Osteoblast (primary cell): ENCODE results near the gene ZFHX3. TPM values are rescaled to one million over a fixed set of nuclear protein-coding genes. Genes with fewer than 3 reads are reported as not detected.

ENCODE experiments used
- DNase-seq: peaks from one replicate; pipeline ENCODE4 v3.0.0; 2011; ENCODE audit warnings: low spot score, mixed read lengths; ENCODE audit not compliant: insufficient read length; ENCODE audit errors: missing footprints
- H2AFZ ChIP-seq: 2 replicates; pipeline ENCODE4 v1.6.0; 2011; ENCODE audit warnings: mild to moderate bottlenecking, low read length
- H3K27ac ChIP-seq: 2 replicates; pipeline ENCODE4 v1.5.1; 2011; ENCODE audit warnings: mild to moderate bottlenecking, low read depth, low read length, moderate library complexity
- H3K27me3 ChIP-seq: 2 replicates; pipeline ENCODE4 v1.6.0; 2012; ENCODE audit warnings: mild to moderate bottlenecking, control low read depth, inconsistent platforms, low read length, moderate library complexity; ENCODE audit not compliant: insufficient read depth
- H3K36me3 ChIP-seq: 2 replicates; pipeline ENCODE4 v1.5.1; 2011; ENCODE audit warnings: mild to moderate bottlenecking, low read length, control low read depth, moderate library complexity; ENCODE audit not compliant: insufficient read depth
- H3K4me1 ChIP-seq: 2 replicates; pipeline ENCODE4 v1.5.1; 2011; ENCODE audit warnings: mild to moderate bottlenecking, low read length, control low read depth, moderate library complexity; ENCODE audit not compliant: insufficient read depth
- H3K4me2 ChIP-seq: 2 replicates; pipeline ENCODE4 v1.6.0; 2011; ENCODE audit warnings: mild to moderate bottlenecking, low read length; ENCODE audit not compliant: insufficient read depth
- H3K4me3 ChIP-seq: fragments of 200-600 bp; sonication (generic); 3 replicates; pipeline ENCODE4 v1.5.1; 2012; ENCODE audit warnings: mild to moderate bottlenecking, low read length, inconsistent platforms; ENCODE audit not compliant: insufficient read depth
- H3K79me2 ChIP-seq: 2 replicates; pipeline ENCODE4 v1.6.0; 2012; ENCODE audit warnings: mild to moderate bottlenecking, low read length, control low read depth, inconsistent platforms; ENCODE audit not compliant: insufficient read depth
- H3K9me3 ChIP-seq: 2 replicates; pipeline ENCODE4 v1.5.1; 2011; ENCODE audit warnings: low read depth, low read length, control low read depth
- H4K20me1 ChIP-seq: 2 replicates; pipeline ENCODE4 v1.6.0; 2012; ENCODE audit warnings: mild to moderate bottlenecking, low read length, control low read depth; ENCODE audit not compliant: insufficient read depth
- total RNA-seq: library from RNA; depleted of rRNA; stranded (reverse); fragments of >200 nt; gene quantifications from 2 replicates; pipeline ENCODE4 v1.2.3, GENCODE V29; 2012
- TF ChIP-seq, protein P1 (sequence below): IDR thresholded peaks from 2 replicates; pipeline ENCODE4 v1.5.1; 2011; ENCODE audit warnings: mild to moderate bottlenecking, low read depth, low read length, moderate library complexity; ENCODE audit errors: extremely low read depth

ZFHX3 gene
- total RNA-seq, 1 donor = 14.5 TPM

DNA sequence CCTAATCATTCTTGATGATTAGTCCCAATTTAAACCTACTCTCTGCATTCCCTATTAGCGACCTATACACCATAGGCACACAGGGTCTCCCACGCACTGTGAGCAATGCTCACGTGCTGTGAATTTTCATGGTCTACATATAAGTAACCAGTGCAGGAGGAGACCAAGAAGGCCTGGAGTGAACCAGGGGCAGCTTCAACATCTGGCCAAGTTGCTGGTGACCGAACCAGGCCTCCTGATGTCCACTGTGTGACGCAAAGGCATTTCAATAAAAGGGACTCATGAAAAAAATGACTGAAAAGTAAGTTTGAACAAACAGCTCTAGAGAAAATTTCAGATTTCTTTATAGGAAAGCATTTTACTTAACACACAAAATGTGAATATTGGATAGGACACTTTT lies 107.0 kb downstream of the ZFHX3 start:
- H3K4me3 ChIP-seq = no peak overlapping the region
- H3K27ac ChIP-seq = no peak overlapping the region
- peaks cover 10% of the 10 kb centered on the region for H3K4me1 ChIP-seq
- H3K79me2 ChIP-seq = peaks cover 87% of the 10 kb centered on the region
- peaks cover 44% of the 10 kb centered on the region for H4K20me1 ChIP-seq
- H2AFZ ChIP-seq = no peak overlapping the region
- H3K36me3 ChIP-seq = peaks cover 10% of the 10 kb centered on the region
- H3K4me2 ChIP-seq = no peak overlapping the region
- no peaks in the 10 kb centered on the region for H3K9me3 ChIP-seq
- TF ChIP-seq, protein P1, sequence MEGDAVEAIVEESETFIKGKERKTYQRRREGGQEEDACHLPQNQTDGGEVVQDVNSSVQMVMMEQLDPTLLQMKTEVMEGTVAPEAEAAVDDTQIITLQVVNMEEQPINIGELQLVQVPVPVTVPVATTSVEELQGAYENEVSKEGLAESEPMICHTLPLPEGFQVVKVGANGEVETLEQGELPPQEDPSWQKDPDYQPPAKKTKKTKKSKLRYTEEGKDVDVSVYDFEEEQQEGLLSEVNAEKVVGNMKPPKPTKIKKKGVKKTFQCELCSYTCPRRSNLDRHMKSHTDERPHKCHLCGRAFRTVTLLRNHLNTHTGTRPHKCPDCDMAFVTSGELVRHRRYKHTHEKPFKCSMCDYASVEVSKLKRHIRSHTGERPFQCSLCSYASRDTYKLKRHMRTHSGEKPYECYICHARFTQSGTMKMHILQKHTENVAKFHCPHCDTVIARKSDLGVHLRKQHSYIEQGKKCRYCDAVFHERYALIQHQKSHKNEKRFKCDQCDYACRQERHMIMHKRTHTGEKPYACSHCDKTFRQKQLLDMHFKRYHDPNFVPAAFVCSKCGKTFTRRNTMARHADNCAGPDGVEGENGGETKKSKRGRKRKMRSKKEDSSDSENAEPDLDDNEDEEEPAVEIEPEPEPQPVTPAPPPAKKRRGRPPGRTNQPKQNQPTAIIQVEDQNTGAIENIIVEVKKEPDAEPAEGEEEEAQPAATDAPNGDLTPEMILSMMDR = no peak
- no peak for DNase-seq
- H3K27me3 ChIP-seq = no peaks in the 10 kb centered on the region

DNA sequence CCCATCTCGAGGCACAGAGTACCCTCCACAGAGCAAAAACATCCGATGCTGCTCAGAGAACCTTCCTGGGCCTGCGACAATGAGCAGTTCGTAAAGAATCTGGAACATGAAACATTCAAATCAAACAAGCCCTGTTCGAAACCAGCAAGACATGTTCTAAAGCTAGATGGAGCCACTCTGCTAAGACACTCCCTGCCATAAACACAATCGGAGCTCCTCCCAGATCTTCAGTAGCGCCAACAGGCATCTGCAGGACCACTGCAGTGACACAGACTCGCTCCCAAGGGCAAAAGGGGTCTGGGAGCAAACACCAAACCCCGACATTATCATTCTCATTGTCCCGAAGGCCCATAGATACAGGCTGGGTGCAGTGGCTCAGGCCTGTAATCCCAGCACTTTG lies 108.7 kb downstream of the ZFHX3 start:
- peaks cover 20% of the 10 kb centered on the region for H3K4me1 ChIP-seq
- H3K4me2 ChIP-seq = peak overlapping the region; percentile 78
- H4K20me1 ChIP-seq = peaks cover 37% of the 10 kb centered on the region
- H3K27ac ChIP-seq = peak overlapping the region; percentile 93
- H3K79me2 ChIP-seq = peaks cover 87% of the 10 kb centered on the region
- DNase-seq = no peak
- no peaks in the 10 kb centered on the region for H3K9me3 ChIP-seq
- peak overlapping the region; percentile 27 for H2AFZ ChIP-seq
- peak overlapping the region; percentile 52 for H3K4me3 ChIP-seq
- H3K27me3 ChIP-seq = no peaks in the 10 kb centered on the region
- TF ChIP-seq, protein P1 = peak; percentile 27
- H3K36me3 ChIP-seq = peaks cover 6% of the 10 kb centered on the region

DNA sequence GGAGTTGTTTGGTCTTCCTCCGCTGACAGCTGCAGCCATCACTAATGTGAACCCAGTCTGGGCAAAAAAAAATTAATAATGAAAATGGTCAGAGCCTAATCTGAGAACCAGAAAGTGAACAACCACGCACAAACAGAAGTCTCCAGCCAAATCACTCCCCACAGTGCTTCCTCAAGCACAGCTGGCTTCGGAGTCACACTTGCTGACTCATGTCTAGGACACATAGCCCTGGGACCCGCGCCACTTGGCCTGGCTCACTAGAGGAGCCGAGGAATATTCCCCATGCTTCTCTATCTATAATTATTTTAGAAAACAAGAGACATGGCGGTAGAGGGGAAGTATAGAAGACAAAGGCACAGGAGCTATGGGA lies 109.1 kb downstream of the ZFHX3 start:
- H3K27me3 ChIP-seq = no peaks in the 10 kb centered on the region
- TF ChIP-seq, protein P1 = no peak
- peaks cover 87% of the 10 kb centered on the region for H3K79me2 ChIP-seq
- peak overlapping the region; percentile 93 for H3K27ac ChIP-seq
- H4K20me1 ChIP-seq = peaks cover 33% of the 10 kb centered on the region
- peak overlapping the region; percentile 52 for H3K4me3 ChIP-seq
- peak; percentile 94 for DNase-seq
- peak overlapping the region; percentile 78 for H3K4me2 ChIP-seq
- peaks cover 20% of the 10 kb centered on the region for H3K4me1 ChIP-seq
- H2AFZ ChIP-seq = peak overlapping the region; percentile 27
- peaks cover 6% of the 10 kb centered on the region for H3K36me3 ChIP-seq
- H3K9me3 ChIP-seq = no peaks in the 10 kb centered on the region

DNA sequence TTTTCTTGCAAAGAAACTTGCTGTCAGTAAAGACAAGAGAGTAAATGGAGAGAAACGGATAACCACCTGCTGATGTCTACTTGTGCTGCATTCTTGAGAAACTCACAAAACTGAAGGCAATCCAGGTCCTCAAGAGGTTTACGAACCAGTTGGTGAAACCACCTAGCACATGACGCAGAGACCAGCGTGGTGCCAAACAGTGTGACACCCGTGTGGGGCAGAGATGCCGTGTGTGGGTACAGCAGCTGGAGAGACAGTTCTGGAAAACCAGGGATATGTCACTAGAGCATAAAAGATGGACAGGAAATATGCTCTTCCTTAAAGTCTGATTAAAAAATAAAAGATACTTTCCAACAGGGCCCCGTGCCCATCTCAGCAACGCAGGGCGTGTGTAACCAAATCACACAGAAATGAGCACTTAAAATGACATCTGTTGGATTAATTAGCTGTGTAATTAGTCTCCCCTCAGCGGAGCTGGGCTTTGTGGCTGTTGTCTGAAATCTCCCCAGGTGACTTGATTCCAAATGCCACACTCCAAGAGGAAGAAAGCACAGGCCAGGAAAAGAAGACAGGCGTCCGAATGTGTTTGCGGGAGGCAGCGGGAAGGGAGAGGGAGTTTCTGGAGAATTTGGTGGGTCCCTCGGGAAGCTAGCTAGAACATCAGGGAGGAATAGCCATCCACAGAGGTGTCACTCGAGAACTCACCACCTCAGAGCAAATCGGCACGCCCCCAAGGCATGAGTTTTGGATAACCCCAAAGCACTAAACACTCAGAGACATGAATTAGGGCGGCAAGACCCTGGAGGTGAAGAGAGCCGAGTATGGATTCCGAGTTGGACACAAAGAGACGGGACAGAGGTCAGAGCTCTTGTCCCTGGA lies 109.8 kb downstream of the ZFHX3 start:
- no peak overlapping the region for H2AFZ ChIP-seq
- H3K4me2 ChIP-seq = peak overlapping the region; percentile 78
- peak; percentile 58 for DNase-seq
- H3K4me1 ChIP-seq = peaks cover 20% of the 10 kb centered on the region
- no peaks in the 10 kb centered on the region for H3K9me3 ChIP-seq
- no peaks in the 10 kb centered on the region for H3K27me3 ChIP-seq
- H4K20me1 ChIP-seq = peaks cover 31% of the 10 kb centered on the region
- H3K36me3 ChIP-seq = peaks cover 6% of the 10 kb centered on the region
- H3K27ac ChIP-seq = peak overlapping the region; percentile 93
- H3K79me2 ChIP-seq = peaks cover 84% of the 10 kb centered on the region
- TF ChIP-seq, protein P1 = no peak
- H3K4me3 ChIP-seq = no peak overlapping the region
